HL-60/S4 (cell line): Measurements from ENCODE around the gene PTPRR.

Experiments
- in situ Hi-C: fragments of 300-500 bp; cut with MboI; formaldehyde crosslinking; loops from 2 replicates; pipeline ENCODE4 v1.14.3; 2022; ENCODE audit warnings: low sequenced_read_pairs

Gene PTPRR

DNA sequence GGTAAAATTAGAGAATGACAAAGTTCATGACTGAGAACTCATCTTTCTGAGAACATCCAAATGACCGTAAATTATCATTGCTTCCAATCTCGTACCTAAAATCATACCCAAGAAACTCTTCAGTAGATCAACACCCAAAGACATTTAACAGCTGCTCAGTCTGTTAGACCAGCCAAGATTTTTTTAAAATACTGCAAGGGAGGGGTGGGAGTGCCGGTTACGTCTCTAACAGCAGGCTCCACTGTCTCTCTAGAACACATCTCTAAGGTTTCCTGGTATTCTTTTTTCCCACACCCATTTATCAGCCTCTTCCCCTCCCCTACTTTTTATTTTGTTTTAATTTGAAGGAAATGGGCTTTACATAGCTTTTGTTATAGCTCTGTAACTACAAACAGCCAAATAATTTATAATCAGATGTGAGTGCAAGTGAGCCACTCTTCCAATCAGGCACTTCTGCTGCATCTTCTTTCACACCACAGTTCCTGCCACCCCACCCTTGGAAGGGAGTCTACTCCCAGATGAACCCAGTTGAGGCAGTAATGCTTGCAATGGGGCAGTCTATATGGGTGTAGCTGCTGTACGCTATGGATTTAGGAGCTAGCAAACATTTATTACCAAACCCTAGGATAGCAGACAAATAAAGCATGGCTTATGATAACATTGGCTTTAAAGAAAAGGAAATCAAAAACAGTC, 305.2 kb downstream of the PTPRR start:
- in situ Hi-C loops: no loop called here

DNA sequence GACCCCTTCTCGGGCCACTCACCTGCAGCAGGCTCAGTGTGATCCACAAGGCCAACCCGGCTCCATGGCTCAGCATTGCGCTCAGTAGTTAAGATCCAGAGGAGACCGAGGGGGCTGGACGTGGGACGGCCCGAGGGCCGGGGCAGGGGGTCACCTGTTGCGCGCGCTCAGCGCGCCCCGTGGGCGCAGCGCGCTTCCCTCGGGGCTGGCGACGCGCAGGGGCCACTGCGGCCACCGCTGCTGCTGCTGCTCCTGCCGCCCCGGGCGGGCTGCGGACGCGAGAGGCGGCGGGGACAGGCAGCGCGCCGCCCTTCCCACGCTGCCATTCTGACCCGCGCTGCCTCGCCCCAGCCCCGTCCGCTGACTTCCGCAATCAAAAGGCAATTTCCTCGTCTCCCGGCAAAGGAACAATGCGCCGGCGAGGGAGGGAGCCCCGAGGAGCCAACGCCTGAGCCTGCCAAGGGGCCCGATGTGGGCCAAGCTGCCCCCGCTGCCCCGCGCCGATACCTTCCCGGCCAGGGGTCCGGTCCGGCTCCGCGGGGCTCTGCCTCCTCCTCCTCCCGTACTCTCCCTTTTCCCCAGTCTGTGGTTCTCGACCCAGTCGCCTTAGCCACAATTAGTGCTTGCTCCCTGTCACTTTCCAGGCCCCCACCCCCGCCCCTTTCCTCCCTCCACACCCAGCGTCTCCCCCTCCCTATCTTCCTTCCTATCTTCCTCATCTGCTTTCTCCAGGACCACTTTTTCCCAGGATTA, 310.6 kb downstream of the PTPRR start:
- in situ Hi-C loops: no loop called here

DNA sequence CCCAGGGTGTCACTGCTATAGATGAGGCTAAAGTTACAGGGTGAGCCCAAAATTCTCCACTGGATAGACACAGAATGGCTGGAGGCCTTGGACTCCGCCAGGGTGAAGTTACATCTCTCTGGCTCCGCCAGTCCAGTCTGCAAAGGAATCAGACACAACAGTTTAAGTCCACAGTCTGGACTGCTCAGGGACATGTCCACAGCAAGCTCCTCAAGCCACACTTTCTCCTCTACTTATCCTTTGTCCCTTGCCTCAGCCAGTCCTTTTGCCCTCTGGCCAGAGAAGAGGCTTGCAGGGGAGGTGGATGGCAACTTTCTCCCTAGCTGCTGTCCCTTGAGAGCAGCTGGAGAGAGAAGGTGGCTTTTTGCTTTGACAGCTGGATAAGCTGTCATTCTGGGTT, 311.3 kb downstream of the PTPRR start:
- in situ Hi-C loops: no loop called here

DNA sequence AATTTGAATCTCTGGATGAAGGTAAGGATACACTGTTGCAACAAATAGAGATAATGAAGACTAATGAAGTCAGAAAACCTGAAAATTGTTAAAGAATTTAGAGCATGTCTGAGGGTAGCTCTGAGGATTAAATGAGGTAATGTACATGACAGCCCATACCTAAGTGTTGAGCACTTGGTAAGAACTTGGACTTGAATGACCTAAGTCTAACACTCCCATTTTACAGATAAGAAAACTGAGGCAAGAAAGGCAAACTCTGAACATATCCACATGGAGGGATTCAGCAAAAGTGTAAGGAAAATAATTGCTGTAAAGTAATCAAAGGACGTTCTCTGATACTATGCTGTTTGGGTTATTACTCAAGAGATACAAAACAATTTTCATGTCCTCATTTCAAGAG, 312.4 kb downstream of the PTPRR start:
- in situ Hi-C loops: no loop called here

DNA sequence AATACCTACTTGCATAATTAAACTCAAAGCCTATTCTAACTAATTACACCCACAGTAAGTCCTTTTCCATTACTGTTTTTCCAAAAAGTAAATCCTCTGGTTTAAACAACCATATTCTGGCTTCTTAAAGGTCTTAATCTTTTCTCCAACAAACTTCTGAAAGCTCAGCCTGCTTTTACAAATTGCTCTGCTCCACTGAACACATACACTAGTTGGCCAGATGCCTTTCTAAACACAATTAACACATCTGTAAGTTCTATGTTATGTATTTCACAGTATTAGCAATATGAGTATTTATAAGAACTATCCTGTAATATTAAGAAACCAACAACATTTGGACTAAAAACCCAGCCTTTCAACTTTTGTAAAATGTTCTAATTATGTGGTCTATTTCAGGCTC, 313.4 kb downstream of the PTPRR start:
- in situ Hi-C loops: no loop called here

DNA sequence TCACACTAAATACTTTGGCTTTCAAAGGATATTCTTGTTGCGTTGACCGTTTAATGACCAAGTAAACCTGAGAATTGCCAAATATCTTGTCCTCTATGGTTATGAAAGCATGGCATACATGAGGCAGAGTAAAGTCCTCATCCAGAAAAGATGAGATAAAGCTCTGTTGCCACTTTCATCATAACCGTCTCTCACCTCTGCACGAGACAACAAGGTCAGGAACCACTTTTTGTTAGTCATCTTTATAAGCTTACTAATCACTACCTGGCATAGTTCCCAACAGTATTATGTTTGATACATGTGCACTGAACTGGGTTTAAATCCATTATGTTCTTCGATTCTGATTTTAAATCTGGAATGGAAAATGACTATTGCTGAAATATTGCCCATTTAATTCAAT, 314.6 kb downstream of the PTPRR start:
- in situ Hi-C loops: no loop called here

DNA sequence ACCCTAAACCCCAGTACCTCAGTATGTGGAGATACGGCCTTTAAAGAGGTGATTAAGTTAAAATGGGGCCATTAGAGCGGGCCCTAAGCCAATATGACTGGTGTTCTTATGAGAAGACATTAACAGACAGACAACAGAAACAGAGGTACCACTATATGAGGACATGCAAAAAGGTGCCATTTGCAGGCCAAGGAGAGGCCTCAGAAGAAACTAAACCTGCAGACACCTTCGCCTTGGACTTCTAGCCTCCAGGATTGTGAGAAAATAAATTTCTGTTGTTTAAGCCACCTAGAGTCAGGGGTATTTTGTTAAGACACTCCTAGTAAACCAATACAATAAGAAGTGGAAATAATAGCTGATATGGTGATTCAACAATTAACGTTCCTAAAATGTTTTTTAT, 315.9 kb downstream of the PTPRR start:
- in situ Hi-C loops: no loop called here

DNA sequence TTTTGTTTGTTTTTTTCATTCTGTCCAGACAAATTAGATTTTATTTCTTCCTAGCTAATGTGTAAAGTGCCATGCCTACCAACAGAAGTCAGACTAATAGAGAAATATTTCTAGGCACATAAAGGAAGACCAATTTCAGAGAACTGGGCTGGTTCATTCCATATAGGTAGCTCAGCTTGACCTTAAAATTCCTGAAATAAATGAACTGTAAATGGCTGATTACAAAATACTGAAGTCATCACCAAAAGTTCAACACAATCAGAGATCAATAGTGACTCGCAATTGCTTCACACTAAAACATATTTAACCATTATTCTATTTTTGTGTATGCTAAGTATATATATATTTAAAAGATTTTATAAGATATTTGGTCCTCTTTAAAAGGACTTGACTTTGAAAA, 317.5 kb downstream of the PTPRR start:
- in situ Hi-C loops: no loop called here

DNA sequence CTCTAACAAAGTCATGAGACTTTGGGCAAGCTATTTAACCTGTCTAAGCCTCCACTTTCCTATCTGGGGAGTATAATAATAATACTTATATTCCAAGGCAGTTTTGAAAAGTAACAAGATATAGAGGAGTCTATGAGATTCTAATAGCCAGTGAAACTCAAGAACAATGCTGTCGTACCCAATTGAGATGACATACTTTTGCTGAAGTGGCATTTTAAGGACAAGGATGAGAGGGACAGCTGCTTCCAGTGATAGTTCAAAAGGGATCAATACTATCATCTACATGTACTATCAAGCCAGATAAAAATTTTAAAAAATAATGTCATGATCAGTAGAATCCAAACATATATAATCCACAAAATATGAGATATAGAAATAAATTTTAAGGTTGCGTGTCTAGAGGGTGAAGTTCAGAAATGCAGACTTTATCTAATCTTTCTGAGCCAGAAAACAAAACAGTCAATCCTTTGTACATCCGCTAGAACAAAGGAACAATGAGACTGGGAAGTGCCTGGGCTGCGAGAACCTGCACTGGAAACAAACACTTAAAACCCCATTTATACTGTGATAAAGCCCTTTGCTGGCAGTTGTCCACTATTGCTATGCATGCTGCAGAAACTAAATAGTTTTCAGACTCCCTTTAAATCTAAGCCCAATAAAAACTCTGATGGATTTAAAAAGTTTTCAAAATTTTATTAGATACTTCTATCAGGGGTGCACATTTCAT, 321.9 kb downstream of the PTPRR start:
- in situ Hi-C loops: no loop called here

DNA sequence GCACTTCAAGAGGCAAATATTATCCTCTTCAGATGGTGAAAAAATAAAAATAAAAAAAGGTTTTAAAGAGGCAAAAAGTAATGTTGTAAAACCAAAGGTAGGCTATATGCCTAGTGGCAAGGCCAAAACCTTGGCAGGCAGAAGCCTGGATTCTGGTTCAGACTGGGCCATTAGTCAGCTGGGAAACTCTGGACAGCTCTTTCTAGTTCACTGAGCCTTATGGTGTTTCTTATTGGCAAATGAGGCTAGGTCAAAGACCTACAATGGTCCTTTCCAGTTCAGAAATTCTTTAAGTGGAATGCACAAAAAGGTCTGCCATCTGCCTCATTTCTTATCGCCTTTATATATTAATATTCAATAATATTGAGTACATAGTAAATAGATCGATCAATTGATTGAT, 327.9 kb downstream of the PTPRR start:
- in situ Hi-C loops: no loop called here

DNA sequence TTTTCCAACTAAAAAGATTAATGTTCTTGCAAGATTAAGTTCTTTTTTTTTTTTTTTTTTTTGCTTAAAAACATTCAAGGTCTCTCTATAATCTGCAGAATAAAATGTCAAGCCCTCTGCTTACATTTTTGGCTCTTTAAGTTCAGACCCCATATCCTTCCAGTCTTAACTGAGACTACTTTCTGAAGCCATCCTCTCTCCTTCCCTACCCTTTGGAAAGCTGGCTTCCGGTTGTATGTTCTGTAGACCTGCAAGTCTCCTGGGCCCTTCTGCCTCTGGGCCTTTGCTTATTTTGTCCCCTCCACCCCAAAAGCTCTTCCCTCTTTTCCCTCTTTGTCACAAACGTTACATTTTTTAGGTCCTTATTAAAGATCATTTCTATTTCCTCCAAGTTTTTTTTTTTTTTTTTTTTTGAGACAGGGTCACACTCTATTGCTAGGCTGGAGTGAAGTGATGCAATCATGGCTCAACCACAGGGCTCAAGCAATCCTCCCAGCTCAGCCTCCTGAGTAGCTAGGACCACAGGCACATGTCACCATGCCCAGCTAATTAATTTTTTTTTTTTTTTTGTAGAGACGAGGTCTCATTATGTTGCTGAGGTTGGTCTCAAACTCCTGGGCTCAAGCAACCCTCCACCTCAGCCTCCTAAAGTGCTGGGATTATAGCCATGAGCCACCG, 329.9 kb downstream of the PTPRR start:
- in situ Hi-C loops: no loop called here

DNA sequence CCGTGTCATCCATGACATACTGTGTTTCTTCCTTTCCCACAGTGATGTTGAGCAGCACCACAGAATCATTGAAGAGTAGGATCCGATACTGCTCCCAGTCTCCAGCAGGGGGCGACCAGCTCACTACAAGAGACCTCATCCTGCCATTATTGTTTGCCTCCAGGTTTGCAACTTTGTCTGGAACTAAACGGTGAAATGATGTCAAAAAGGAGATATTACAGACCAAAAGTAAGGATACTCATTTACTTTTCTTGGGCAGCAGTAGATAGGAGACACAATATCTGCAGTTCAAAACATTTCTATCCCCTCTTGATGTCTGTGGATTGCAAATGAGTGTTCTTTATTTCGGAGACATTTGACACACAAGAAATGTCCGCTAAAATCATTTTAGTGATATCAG, 330.5 kb downstream of the PTPRR start:
- in situ Hi-C loops: no loop called here
